C4-2B (cell line): ENCODE data around the gene TUSC2.

Experiments
- ZFX ChIP-seq: fragments of 450-650 bp; IDR thresholded peaks from 2 replicates; pipeline ENCODE4 v1.6.1; 2017
- TF ChIP-seq, protein P1 (sequence below): fragments of 450-650 bp; conservative IDR thresholded peaks from 2 replicates; pipeline ENCODE4 v1.5.1; 2017; ENCODE audit warnings: mild to moderate bottlenecking

DNA sequence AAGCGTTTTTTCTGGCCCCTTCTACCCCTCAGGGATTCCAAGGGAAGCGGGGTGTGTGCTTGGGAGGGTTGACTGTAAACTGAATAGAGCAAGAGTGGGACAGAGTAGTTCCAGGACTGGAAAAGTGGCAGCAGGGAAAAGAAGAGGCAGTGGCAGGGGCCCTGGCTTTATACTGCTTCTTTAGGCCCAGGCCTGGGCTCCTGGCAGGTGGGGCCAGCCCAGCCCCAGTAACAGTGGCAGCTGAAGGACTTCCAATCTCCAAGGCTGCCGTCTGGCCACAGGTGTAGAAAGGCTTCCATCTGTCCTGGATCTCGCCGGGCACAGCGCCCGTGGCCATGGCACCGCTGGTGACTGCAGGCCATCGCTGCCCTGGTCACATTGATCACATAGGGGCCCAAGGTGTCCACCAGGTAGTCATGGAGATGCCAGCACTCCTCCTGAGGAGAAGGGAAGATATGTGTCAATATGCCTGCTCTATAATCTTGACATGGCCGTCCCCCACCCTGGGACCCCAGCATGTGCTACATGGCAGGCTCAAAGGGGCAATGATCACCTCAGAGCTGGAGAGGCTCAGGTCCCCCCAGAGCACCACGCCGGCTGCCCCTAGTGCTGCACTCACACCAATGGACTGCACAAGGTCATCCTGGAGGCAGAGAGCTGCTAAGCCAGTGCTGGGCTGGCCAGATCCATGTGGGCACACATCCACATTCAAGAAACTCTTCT is 34.8 kb downstream of the TUSC2 start:
- TF ChIP-seq, protein P1, sequence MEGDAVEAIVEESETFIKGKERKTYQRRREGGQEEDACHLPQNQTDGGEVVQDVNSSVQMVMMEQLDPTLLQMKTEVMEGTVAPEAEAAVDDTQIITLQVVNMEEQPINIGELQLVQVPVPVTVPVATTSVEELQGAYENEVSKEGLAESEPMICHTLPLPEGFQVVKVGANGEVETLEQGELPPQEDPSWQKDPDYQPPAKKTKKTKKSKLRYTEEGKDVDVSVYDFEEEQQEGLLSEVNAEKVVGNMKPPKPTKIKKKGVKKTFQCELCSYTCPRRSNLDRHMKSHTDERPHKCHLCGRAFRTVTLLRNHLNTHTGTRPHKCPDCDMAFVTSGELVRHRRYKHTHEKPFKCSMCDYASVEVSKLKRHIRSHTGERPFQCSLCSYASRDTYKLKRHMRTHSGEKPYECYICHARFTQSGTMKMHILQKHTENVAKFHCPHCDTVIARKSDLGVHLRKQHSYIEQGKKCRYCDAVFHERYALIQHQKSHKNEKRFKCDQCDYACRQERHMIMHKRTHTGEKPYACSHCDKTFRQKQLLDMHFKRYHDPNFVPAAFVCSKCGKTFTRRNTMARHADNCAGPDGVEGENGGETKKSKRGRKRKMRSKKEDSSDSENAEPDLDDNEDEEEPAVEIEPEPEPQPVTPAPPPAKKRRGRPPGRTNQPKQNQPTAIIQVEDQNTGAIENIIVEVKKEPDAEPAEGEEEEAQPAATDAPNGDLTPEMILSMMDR: no peak
- no peak for TF ChIP-seq ZFX
